ENCODE measurements around the gene SMCO1.

DNA sequence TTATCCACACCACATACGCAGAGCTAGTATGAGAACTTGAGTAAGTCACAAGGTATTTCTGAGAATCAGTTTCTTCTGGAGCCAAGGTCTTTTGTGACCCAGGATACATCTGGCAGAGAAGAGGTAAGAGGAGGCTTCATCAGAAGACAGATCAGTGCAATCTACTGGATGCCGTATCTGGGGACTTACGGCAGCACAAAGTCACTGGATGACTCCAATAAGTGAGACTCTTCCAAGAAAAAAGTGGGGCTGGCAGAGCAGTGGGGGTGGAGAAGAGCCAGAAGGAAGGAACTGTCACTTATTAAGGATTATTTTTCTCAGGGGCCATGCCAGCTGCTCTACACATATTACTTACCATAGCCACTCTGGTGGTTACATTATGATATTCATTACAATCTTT, 51.3 kb downstream of the SMCO1 start:
- TF ChIP-seq POLR2AphosphoS5 (IDR thresholded peaks at IDR 0.05; ENCODE audit: low read depth) (no peak), CTCF (conservative IDR thresholded peaks at IDR 0.05; ENCODE audit: low read depth in 2 of 2) (no peak), REST (IDR thresholded peaks at IDR 0.05; ENCODE audit: unreplicated experiment) (no peak), EZH2phosphoT487 (IDR thresholded peaks at IDR 0.05; ENCODE audit: unreplicated experiment) (no peak), ETS1 (IDR thresholded peaks at IDR 0.05) (no peak), ZNF114 (CRISPR knock-in tag; IDR thresholded peaks at IDR 0.05) (no peak)

All from GM23338 (cell line).